WTC11 (cell line): ENCODE results near the gene ABCB1. TPM values are rescaled to one million over a fixed set of nuclear protein-coding genes. Genes with fewer than 3 reads are reported as not detected.

ENCODE experiments used
- ATAC-seq: fragments of 200-7000 bp; cut with Tn5 transposase; 2 replicates; pipeline ENCODE4 v1.10.0; 2021; ENCODE audit warnings: mild to moderate bottlenecking, moderate library complexity
- CTCF ChIA-PET: fragments of 300-600 bp; sonication (Branson Sonifier 250); formaldehyde crosslinking; loops from one replicate; lab custom pipeline; 2021; ENCODE audit warnings: antibody characterized with exemption; lab: Charles Lee
- POLR2A ChIA-PET: fragments of 350-600 bp; sonication (Branson Sonifier 250); formaldehyde crosslinking; loops from one replicate; lab custom pipeline; 2021; ENCODE audit warnings: antibody characterized with exemption; lab: Charles Lee
- DNase-seq: peaks from one replicate; pipeline ENCODE4 v3.0.0; 2021; ENCODE audit warnings: low spot score
- H3K27ac Mint-ChIP-seq: 2 replicates; pipeline ENCODE4 v1.8.0; 2021; ENCODE audit warnings: mixed read lengths
- H3K27me3 Mint-ChIP-seq: 2 replicates; pipeline ENCODE4 v1.8.0; 2021; ENCODE audit warnings: low read depth, mild to moderate bottlenecking, moderate library complexity, mixed read lengths
- H3K36me3 Mint-ChIP-seq: 2 replicates; pipeline ENCODE4 v1.8.0; 2021; ENCODE audit warnings: mixed read lengths
- H3K4me1 Mint-ChIP-seq: 2 replicates; pipeline ENCODE4 v1.8.0; 2022; ENCODE audit warnings: mixed read lengths
- H3K4me3 Mint-ChIP-seq: 2 replicates; pipeline ENCODE4 v1.8.0; 2021; ENCODE audit warnings: mild to moderate bottlenecking, moderate library complexity, mixed read lengths
- H3K9me3 Mint-ChIP-seq: 2 replicates; pipeline ENCODE4 v1.8.0; 2021; ENCODE audit warnings: mixed read lengths
- ARID4B ChIP-seq: sonication (generic); formaldehyde crosslinking; IDR thresholded peaks from 2 replicates; pipeline ENCODE4 v1.8.0; 2023; ENCODE audit warnings: missing genetic modification reagents, mild to moderate bottlenecking, borderline replicate concordance
- CREB1 ChIP-seq: sonication (generic); formaldehyde crosslinking; IDR thresholded peaks from 2 replicates; pipeline ENCODE4 v1.8.0; 2023; ENCODE audit warnings: mild to moderate bottlenecking, missing genetic modification reagents
- E2F1 ChIP-seq: sonication (generic); formaldehyde crosslinking; IDR thresholded peaks from 2 replicates; pipeline ENCODE4 v1.8.0; 2022; ENCODE audit warnings: mild to moderate bottlenecking, missing genetic modification reagents
- E2F5 ChIP-seq: sonication (generic); formaldehyde crosslinking; IDR thresholded peaks from 2 replicates; pipeline ENCODE4 v1.8.1; 2022; ENCODE audit warnings: mild to moderate bottlenecking, moderate library complexity, missing genetic modification reagents
- ESRRA ChIP-seq: sonication (generic); formaldehyde crosslinking; IDR thresholded peaks from 2 replicates; pipeline ENCODE4 v1.8.1; 2022; ENCODE audit warnings: mild to moderate bottlenecking, missing genetic modification reagents, borderline replicate concordance
- FOXP1 ChIP-seq: sonication (generic); formaldehyde crosslinking; IDR thresholded peaks from 2 replicates; pipeline ENCODE4 v1.8.0; 2022; ENCODE audit warnings: missing genetic modification reagents, mild to moderate bottlenecking, moderate library complexity, borderline replicate concordance
- MLX ChIP-seq: sonication (generic); formaldehyde crosslinking; IDR thresholded peaks from 2 replicates; pipeline ENCODE4 v1.8.1; 2023; ENCODE audit warnings: mild to moderate bottlenecking, missing genetic modification reagents, moderate library complexity
- OVOL2 ChIP-seq: fragments of 250-450 bp; sonication (Bioruptor Pico); IDR thresholded peaks from 2 replicates; pipeline ENCODE4 v1.9.0; 2021; ENCODE audit warnings: mild to moderate bottlenecking, borderline replicate concordance
- RORB ChIP-seq: fragments of 250-450 bp; sonication (Bioruptor Pico); IDR thresholded peaks from 2 replicates; pipeline ENCODE4 v1.9.0; 2021; ENCODE audit warnings: mild to moderate bottlenecking
- SMAD4 ChIP-seq: sonication (generic); formaldehyde crosslinking; IDR thresholded peaks from 2 replicates; pipeline ENCODE4 v1.8.0; 2022; ENCODE audit warnings: mild to moderate bottlenecking, missing genetic modification reagents
- SOX15 ChIP-seq: fragments of 250-450 bp; sonication (Bioruptor Pico); IDR thresholded peaks from 2 replicates; pipeline ENCODE4 v1.9.0; 2021; ENCODE audit warnings: mild to moderate bottlenecking
- TP53 ChIP-seq: sonication (generic); formaldehyde crosslinking; IDR thresholded peaks from 2 replicates; pipeline ENCODE4 v1.8.1; 2023; ENCODE audit warnings: mild to moderate bottlenecking, missing genetic modification reagents
- USF1 ChIP-seq: sonication (generic); formaldehyde crosslinking; IDR thresholded peaks from 2 replicates; pipeline ENCODE4 v1.8.0; 2022; ENCODE audit warnings: mild to moderate bottlenecking, missing genetic modification reagents
- ZMAT4 ChIP-seq: fragments of 250-450 bp; sonication (Bioruptor Pico); IDR thresholded peaks from 2 replicates; pipeline ENCODE4 v1.9.0; 2021; ENCODE audit warnings: mild to moderate bottlenecking
- ZNF396 ChIP-seq: fragments of 250-450 bp; sonication (Bioruptor Pico); IDR thresholded peaks from 2 replicates; pipeline ENCODE4 v1.8.0; 2021; ENCODE audit warnings: mild to moderate bottlenecking, moderate library complexity, borderline replicate concordance
- total RNA-seq: library from RNA; stranded (reverse); gene quantifications from 3 replicates; pipeline ENCODE4 v1.2.3, GENCODE V29; 2021

The ABCB1 gene
- total RNA-seq, 1 experiment from 2014 or later, result 0.94 TPM

- TF ChIP-seq CREB1 (CRISPR knock-in tag) (no peak), OVOL2 (CRISPR knock-in tag) (no peak), MLX (no peak), FOXP1 (CRISPR knock-in tag) (no peak), E2F5 (CRISPR knock-in tag) (no peak), ZNF396 (CRISPR knock-in tag) (no peak), RORB (CRISPR knock-in tag) (no peak), ZMAT4 (CRISPR knock-in tag) (no peak), ARID4B (CRISPR knock-in tag) (no peak)
- Mint-ChIP-seq H3K27me3 (no peaks in the 10 kb centered on the region), H3K4me1 (peaks cover 24% of the 10 kb centered on the region), H3K9me3 (no peaks in the 10 kb centered on the region), H3K27ac (no peak overlapping the region), H3K36me3 (no peaks in the 10 kb centered on the region), H3K4me3 (no peak overlapping the region)
- DNase-seq (no peak), ATAC-seq (no peak)
- ChIA-PET CTCF (no interaction called here), POLR2A (no interaction called here)
Observed at GRCh38 chr7:87459941-87460340, 140.7 kb downstream of the ABCB1 start.

- no peaks in the 10 kb centered on the region for H3K36me3 Mint-ChIP-seq
- ChIA-PET POLR2A (no interaction called here), CTCF (no interaction called here)
- H3K27ac Mint-ChIP-seq, result no peak overlapping the region
- TF ChIP-seq ESRRA (no peak), SOX15 (CRISPR knock-in tag) (no peak), ZMAT4 (CRISPR knock-in tag) (no peak), E2F1 (CRISPR knock-in tag) (no peak), TP53 (CRISPR knock-in tag) (no peak), SMAD4 (CRISPR knock-in tag) (no peak), USF1 (CRISPR knock-in tag) (no peak)
- H3K4me1 Mint-ChIP-seq, result peaks cover 12% of the 10 kb centered on the region
- ATAC-seq (no peak), DNase-seq (no peak)
- no peak overlapping the region for H3K4me3 Mint-ChIP-seq
- H3K9me3 Mint-ChIP-seq, result no peaks in the 10 kb centered on the region
- no peaks in the 10 kb centered on the region for H3K27me3 Mint-ChIP-seq
Observed at GRCh38 chr7:87458148-87458547, 142.5 kb downstream of the ABCB1 start.
